Skeletal muscle tissue (tissue), 4 donors: ENCODE measurements around the gene GFRA4. TPM values are rescaled to one million over a fixed set of nuclear protein-coding genes. Genes with fewer than 3 reads are reported as not detected.

Experiments used
- H3K27ac ChIP-seq: one replicate; pipeline ENCODE4 v1.7.0; 2013; ENCODE audit warnings: mild to moderate bottlenecking, low read depth, low read length, inconsistent platforms
- H3K27me3 ChIP-seq, 3 donors: one replicate each; pipeline ENCODE4 v1.7.0; 2013; ENCODE audit warnings: low read length in 3 of 3; ENCODE audit not compliant: control insufficient read depth in 3 of 3, insufficient read depth in 3 of 3
- H3K36me3 ChIP-seq, 3 donors: one replicate each; pipeline ENCODE4 v1.7.0; 2013; ENCODE audit warnings: low read length in 3 of 3; ENCODE audit not compliant: control insufficient read depth in 3 of 3, insufficient read depth in 3 of 3
- H3K4me1 ChIP-seq, 3 donors: one replicate each; pipeline ENCODE4 v1.7.0; 2013; ENCODE audit warnings: low read length in 3 of 3, mild to moderate bottlenecking in 3 of 3; ENCODE audit not compliant: control insufficient read depth in 3 of 3, insufficient read depth in 3 of 3
- H3K4me3 ChIP-seq, 3 donors: one replicate each; pipeline ENCODE4 v1.7.0; 2013; ENCODE audit warnings: low read length in 3 of 3
- H3K9ac ChIP-seq, 3 donors: one replicate each; pipeline ENCODE4 v1.7.0; 2013; ENCODE audit warnings: low read length in 3 of 3, mild to moderate bottlenecking in 3 of 3, moderate library complexity in 2 of 3, low read depth in 1 of 3
- H3K9me3 ChIP-seq, 3 donors: one replicate each; pipeline ENCODE4 v1.7.0; 2013; ENCODE audit warnings: low read length in 3 of 3; ENCODE audit not compliant: control insufficient read depth in 3 of 3
- total RNA-seq: library from RNA; depleted of rRNA; stranded (reverse); fragments of >200 nt; gene quantifications from one replicate; pipeline ENCODE4 v1.2.3, GENCODE V29; 2014
- donor health status: Osteomylitis.

GFRA4 gene
- total RNA-seq, 1 donor from 2014 or later, result not detected

GRCh38 chr20:3686421-3686820 is 23.2 kb upstream of the GFRA4 start:
- Histone ChIP-seq H3K27ac (no peak overlapping the region), H3K4me3 (peak overlapping the region in 1 of 3 donors; percentile 42), H3K4me1 (peaks cover 11 to 23% (median 17%) of the 10 kb centered on the region in 3 donors), H3K27me3 (peaks cover 5 to 8% (median 5%) of the 10 kb centered on the region in 3 donors), H3K9ac (no peak overlapping the region), H3K9me3 (no peaks in the 10 kb centered on the region), H3K36me3 (no peaks in the 10 kb centered on the region)

- H3K4me3 ChIP-seq, result no peak overlapping the region
- no peak overlapping the region for H3K27ac ChIP-seq
- H3K4me1 ChIP-seq, result peaks cover 11 to 23% (median 18%) of the 10 kb centered on the region in 3 donors
- H3K9ac ChIP-seq, result no peak overlapping the region
- H3K9me3 ChIP-seq, result no peaks in the 10 kb centered on the region
- H3K36me3 ChIP-seq, result no peaks in the 10 kb centered on the region
- H3K27me3 ChIP-seq, result peaks cover 8 to 14% (median 13%) of the 10 kb centered on the region in 3 donors
These were observed 22.1 kb upstream of the GFRA4 start for GRCh38 chr20:3685341-3685740.

DNA sequence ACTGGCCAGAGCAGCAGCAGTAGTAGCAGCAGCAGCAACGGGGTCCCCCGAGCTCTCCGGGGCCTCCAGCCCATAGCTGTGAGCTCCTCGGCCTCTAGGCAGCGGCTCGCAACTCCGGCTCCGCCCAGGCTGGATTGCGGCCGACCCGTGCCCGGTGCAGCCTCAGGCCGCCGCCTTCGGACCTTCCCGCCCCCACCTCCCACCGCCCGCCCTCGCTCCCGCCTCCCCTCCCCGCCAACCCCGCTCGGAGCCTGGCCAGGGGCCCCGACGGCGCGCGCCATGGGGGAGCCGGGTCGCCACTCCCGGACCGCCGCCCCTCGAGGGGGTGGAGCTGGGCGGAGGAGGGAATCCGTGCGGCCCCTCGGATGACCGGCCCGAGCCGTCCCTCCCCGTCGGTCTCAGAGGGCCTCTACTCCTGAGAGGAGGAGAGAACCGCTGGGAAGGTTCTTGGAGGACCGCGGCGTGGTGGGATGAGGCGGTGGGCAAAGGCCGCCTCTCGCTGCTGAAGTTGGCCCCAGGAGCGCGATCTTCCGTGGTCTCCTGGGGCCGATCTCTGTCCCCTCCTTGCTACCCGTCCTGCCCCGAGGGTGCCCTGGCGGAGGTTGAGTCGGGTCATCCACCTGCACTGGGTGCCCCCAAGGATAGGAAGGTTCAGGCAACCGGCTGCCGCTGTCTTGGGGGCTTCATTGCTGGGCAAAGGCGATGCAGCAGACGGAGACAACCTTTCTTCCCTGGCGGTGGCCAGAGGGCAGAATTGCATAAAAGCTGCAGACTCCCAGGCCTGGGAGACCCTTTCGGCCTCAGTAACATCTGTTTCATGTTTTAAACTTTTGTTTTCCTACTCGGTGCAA is 19.0 kb upstream of the GFRA4 start, which contains the start of gene ADAM33:
Gene ADAM33, minus strand, starts transcription at position 80 of the 851 bp plus-strand sequence. Its CDS starts 6 bp downstream, at position 74.
- peaks cover 17 to 22% (median 20%) of the 10 kb centered on the region in 3 donors for H3K4me1 ChIP-seq
- no peaks in the 10 kb centered on the region for H3K36me3 ChIP-seq
- peak within 1 kb of the TSS; percentile 33 to 66 (median 53) for H3K9ac ChIP-seq
- no peaks in the 10 kb centered on the region for H3K9me3 ChIP-seq
- no peak within 1 kb of the TSS for H3K27ac ChIP-seq
- peak within 1 kb of the TSS; percentile 46 to 67 (median 66) for H3K4me3 ChIP-seq
- H3K27me3 ChIP-seq, result peaks cover 8 to 14% (median 13%) of the 10 kb centered on the region in 3 donors

DNA sequence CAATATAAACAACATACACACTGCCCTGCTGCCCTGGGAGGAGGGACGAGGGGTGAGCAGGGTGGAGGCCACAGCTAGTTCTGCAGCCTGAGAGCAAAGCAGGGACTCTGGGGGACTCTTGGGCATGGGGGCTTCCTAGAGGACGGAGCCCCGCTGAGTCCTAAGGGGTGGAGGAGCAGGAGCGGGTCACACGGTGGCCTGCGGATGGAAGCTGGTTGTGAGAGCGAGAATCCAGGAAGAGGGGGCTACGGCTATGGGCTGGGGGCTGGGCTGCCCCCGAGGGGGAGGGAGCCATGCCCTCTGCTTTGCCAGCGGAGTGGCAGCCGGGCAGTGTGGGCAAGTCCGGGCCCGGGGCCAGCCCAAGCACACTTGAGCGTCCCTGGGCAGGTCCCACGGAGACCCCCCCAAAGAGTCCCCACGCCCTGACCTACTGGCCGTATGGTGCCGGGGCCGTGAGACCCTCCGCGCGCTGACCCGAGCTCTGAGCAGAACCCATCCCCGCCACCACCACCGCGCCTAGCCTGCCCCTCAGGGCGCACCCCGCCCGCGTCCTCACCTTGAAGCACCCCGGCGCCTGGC is 18.2 kb upstream of the GFRA4 start:
- no peaks in the 10 kb centered on the region for H3K36me3 ChIP-seq
- no peaks in the 10 kb centered on the region for H3K9me3 ChIP-seq
- H3K27ac ChIP-seq, result no peak overlapping the region
- H3K4me3 ChIP-seq, result peak overlapping the region; percentile 46 to 67 (median 66)
- peaks cover 16 to 20% (median 19%) of the 10 kb centered on the region in 3 donors for H3K4me1 ChIP-seq
- peaks cover 8 to 14% (median 13%) of the 10 kb centered on the region in 3 donors for H3K27me3 ChIP-seq
- peak overlapping the region; percentile 12 to 66 (median 53) for H3K9ac ChIP-seq

DNA sequence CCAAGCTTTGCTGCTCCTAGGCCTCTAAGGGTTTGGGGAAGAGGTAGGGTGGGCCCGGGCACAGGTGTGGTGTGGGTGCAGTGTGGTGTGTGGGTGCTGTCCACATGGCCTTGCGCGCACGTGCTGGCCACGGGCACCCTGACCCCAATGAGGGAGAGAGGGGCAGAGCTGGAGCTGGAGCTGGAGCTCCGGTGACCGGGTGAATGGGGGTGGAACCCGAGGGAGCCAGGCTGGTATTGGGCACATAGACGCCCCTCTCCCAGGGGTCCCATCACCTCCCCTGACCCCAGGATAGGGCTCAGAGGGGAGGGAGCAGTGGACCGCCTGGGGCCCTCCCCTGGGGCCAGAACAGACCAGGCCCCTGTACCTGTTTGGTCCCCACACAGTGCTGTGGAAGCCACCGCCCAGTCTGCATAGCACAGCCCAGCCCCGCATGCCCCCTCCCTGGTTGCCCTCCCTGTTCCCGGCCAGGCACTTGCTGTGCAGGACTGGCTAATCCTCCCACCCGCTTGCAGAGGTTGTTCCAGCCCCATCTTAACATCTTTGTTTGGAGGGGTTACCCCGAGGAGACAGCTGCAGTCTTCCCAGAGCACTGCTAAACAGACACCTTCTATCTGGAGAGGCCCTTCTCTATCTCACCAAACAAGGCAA is 17.6 kb upstream of the GFRA4 start:
- no peak overlapping the region for H3K27ac ChIP-seq
- H3K4me1 ChIP-seq, result peaks cover 13 to 19% (median 16%) of the 10 kb centered on the region in 3 donors
- H3K27me3 ChIP-seq, result peaks cover 8 to 14% (median 13%) of the 10 kb centered on the region in 3 donors

DNA sequence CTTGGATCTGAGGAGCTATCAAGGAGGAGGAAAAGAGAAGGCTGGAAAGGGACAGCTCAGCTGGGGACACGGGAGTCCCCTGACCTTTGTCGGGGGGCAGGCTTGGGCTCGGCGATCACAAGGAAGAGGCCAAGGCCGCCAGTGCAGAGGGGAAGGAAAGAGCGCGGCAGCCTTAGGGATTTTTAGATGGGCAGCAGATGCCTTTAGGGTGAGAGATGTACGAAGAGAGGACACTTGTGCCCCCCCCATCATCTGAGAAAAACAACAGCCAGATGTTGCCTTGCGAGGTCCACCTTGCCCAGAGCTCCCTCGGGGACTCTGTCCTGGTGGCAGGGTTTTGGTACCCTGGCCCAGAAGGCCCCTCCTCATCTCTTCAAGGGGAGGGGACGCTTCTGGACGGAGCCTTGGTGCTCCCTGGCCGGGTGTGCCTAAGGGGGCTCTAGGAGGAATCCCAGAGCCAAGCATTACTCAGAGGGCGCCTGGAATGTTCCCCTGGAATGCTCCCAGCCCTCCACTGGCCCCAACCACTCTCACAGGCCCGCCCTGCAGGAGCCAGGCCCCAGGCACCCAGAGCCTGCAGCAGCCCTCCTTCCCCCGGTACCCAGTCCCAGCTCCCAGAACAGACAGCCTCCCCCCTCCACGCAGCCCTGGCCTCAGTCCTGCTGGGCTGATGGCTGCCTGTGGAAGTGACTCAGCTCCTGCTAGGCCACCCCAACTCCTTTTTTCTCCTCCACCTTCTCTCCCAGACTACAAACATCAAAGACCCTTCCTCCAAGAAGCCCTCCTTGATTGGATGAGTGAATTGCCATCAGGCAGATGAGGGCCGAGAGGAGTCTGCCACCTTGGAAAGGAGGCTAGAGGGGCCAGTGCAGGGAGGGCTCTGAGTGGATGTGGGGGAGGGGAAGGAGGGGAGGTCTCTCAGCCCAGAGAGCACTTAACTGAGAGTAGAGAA is 16.8 kb upstream of the GFRA4 start:
- H3K36me3 ChIP-seq, result peaks cover 0 to 3% (median 0%) of the 10 kb centered on the region in 3 donors
- H3K9ac ChIP-seq, result peak overlapping the region in 2 of 3 donors; percentile 10 to 57
- peaks cover 13 to 19% (median 16%) of the 10 kb centered on the region in 3 donors for H3K4me1 ChIP-seq
- no peak overlapping the region for H3K27ac ChIP-seq
- peaks cover 8 to 14% (median 13%) of the 10 kb centered on the region in 3 donors for H3K27me3 ChIP-seq
- no peaks in the 10 kb centered on the region for H3K9me3 ChIP-seq
- peak overlapping the region in 2 of 3 donors; percentile 22 to 66 for H3K4me3 ChIP-seq

More for the DNA sequence above, 17.6 kb upstream of the GFRA4 start:
- peak overlapping the region; percentile 33 to 57 (median 53) for H3K9ac ChIP-seq
- no peaks in the 10 kb centered on the region for H3K9me3 ChIP-seq
- peaks cover 0 to 3% (median 0%) of the 10 kb centered on the region in 3 donors for H3K36me3 ChIP-seq
- H3K4me3 ChIP-seq, result peak overlapping the region; percentile 46 to 67 (median 66)

DNA sequence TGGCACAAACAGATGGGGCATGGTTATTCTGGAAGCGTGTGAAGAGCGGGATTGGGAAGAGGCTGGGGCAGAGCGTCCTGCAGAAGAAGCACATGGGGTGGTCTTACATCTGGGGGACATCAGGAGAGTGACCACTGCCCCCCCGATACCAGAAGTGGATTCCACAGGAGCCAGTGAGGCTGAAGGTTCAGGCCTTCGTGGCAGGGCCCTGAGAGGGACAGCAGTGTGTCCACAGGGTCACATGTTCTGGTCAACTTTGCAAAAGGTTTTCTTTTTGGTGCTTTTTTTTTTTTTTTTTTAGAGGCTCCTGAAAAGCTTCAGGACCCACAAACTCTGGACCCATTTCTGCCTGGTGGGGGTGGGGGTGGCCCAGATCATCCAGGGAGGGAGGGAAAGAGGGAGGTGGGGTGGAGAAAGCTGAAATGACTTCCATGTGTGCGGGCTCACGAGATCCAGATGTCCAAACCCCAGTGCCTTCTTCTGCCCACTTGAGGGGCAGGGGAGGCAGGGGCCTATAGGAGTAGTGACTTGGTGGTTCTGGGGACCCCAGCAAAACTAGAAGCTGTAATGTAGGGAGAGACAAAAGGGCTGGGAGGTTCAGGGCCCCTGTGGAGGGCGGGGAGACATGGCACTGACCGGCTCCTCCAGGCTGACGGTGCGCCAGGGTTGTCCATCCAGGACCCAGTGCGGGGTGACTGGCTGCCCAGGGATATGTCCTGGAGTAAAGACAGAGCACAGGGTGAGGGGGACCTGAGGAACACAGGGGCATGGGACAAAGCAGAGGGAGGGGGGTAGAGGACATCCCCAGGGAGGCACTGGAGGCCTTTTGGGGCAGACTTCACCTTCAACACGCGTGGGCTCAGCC is 15.9 kb upstream of the GFRA4 start:
- Histone ChIP-seq H3K4me3 (no peak overlapping the region), H3K4me1 (peaks cover 13 to 19% (median 16%) of the 10 kb centered on the region in 3 donors), H3K9me3 (no peaks in the 10 kb centered on the region), H3K9ac (peak overlapping the region in 1 of 3 donors; percentile 10), H3K36me3 (peaks cover 0 to 3% (median 0%) of the 10 kb centered on the region in 3 donors), H3K27ac (no peak overlapping the region), H3K27me3 (peaks cover 11 to 22% (median 18%) of the 10 kb centered on the region in 3 donors)

DNA sequence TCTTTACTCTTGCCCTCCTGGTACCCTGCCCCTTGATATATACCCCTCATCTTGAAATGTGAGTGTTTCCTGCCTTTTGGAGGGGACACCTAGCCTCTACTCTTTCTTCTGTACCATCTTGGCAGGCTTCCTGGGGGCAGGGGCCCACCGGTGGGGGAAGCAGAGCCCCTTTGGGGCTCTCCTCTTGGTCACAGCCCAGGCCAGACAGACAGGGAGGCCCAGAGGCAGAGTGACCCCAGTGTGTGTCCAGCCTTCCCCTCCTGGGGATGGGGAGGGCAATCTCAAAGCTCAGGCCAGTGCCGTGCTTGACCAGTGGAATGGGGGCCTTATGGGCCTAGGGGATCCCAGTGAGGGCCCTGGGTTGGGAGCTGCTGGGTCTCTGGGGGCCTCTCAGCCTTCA is 15.0 kb upstream of the GFRA4 start:
- H3K4me1 ChIP-seq, result peaks cover 13 to 19% (median 16%) of the 10 kb centered on the region in 3 donors
- H3K9me3 ChIP-seq, result no peaks in the 10 kb centered on the region
- H3K9ac ChIP-seq, result no peak overlapping the region
- H3K27me3 ChIP-seq, result peaks cover 11 to 24% (median 21%) of the 10 kb centered on the region in 3 donors
- H3K36me3 ChIP-seq, result peaks cover 0 to 3% (median 0%) of the 10 kb centered on the region in 3 donors
- H3K27ac ChIP-seq, result no peak overlapping the region
- H3K4me3 ChIP-seq, result no peak overlapping the region
